VCaP (cell line): ENCODE data around the gene PPM1E.
"Not testable (repeated sequence)": the region's sequence is repeated elsewhere in the genome, so short reads cannot be mapped to it uniquely, and the experiment has no call there.

ENCODE experiments used
- H3K27ac ChIP-seq: fragments of 450-650 bp; 2 replicates; pipeline ENCODE4 v1.5.1; 2017
- TF ChIP-seq, protein P1 (sequence below): fragments of 450-650 bp; conservative IDR thresholded peaks from 2 replicates; pipeline ENCODE4 v1.5.1; 2017; ENCODE audit warnings: mild to moderate bottlenecking, moderate library complexity

Gene PPM1E

GRCh38 chr17:58734040-58734439, 21.6 kb upstream of the PPM1E start:
- no peak overlapping the region; the same call in 1 of the 2 replicates for H3K27ac ChIP-seq
- TF ChIP-seq, protein P1, sequence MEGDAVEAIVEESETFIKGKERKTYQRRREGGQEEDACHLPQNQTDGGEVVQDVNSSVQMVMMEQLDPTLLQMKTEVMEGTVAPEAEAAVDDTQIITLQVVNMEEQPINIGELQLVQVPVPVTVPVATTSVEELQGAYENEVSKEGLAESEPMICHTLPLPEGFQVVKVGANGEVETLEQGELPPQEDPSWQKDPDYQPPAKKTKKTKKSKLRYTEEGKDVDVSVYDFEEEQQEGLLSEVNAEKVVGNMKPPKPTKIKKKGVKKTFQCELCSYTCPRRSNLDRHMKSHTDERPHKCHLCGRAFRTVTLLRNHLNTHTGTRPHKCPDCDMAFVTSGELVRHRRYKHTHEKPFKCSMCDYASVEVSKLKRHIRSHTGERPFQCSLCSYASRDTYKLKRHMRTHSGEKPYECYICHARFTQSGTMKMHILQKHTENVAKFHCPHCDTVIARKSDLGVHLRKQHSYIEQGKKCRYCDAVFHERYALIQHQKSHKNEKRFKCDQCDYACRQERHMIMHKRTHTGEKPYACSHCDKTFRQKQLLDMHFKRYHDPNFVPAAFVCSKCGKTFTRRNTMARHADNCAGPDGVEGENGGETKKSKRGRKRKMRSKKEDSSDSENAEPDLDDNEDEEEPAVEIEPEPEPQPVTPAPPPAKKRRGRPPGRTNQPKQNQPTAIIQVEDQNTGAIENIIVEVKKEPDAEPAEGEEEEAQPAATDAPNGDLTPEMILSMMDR, result no peak

DNA sequence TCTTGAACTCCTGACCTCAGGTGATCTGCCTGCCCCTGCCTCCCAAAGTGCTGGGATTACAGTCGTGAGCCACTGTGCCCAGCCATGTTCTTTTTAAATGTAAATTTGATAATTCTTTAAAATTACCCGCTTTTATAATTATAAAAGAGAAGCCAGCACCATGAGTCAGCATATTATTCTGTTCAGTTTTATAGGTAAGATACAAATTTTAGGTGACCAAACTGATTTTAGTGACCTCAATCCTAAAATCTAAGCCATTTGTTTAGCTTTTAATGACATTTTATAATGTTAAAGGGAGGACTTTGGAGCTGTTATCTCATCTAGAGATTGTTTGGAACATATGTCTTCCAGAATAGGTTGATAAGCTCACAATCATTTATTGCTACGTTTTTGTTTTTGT, 20.8 kb upstream of the PPM1E start:
- no peak overlapping the region for H3K27ac ChIP-seq
- TF ChIP-seq, protein P1, result no peak

DNA sequence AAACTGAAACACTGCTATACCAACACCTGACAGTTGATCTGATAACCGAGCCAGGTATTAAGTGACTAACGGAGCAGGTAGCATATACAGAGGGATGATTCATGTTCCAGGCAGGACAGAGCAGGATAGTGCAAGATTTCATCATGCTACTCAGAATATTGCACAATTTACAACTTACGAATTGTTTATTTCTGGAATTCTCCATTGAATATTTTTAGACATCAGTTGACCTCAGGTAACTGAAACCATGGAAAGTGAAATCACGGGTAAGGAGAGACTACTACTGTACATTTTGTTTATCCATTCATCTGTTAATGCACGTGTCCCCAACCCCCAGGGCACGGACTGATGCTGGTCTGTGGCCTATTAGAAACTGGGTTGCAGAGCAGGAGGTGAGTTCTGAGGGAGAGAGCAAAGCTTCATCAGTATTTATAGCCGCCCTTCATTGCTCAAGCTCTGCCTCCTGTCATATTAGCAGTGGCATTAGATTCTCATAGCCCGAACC, 14.5 kb upstream of the PPM1E start:
- H3K27ac ChIP-seq, result no peak overlapping the region
- TF ChIP-seq, protein P1, result no peak

DNA sequence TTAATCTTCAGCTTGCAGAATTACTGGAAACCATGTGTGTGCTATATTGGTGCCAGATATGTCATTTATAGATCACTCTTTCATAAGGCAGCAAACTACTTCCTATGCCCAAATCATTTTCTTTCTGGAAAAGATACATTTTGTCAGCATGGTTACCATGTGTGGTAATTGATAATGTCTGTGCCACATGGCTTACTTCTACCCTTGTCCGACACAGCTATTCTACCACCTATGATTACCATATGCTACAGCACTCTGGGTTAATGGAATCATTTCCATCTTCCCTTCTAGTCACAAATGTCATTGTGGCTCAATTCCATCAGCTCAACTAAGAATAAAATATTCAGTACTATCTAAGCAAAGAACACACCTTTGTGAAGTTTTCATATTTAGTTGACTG, 8.0 kb upstream of the PPM1E start:
- no peak overlapping the region for H3K27ac ChIP-seq
- TF ChIP-seq, protein P1, result no peak

GRCh38 chr17:58749627-58750026, 6.0 kb upstream of the PPM1E start:
- not testable (repeated sequence) for H3K27ac ChIP-seq

DNA sequence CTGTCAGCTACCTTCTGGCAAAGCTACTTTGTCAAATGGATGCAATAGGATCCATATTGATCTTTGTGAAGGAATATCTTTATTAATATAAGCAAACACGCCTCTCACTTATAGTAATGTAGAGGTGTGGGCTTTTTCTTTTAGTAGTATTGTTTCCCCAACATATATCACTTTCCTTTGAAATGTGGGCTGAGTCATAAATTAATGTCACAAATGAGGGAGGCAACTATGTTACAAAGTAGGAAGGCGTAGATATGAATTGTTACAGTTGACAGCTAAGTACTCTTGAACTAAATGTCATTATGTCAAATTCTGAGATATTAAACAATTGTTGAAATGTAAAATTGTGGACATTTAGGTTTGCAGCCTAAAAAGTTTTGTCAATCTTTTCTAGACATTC, 2.6 kb upstream of the PPM1E start:
- no peak overlapping the region for H3K27ac ChIP-seq
- TF ChIP-seq, protein P1, result no peak

- TF ChIP-seq, protein P1, result no peak
- H3K27ac ChIP-seq, result peak overlapping the region; percentile 88
Measured at GRCh38 chr17:58755269-58755576, 431 bp upstream of the PPM1E start.

DNA sequence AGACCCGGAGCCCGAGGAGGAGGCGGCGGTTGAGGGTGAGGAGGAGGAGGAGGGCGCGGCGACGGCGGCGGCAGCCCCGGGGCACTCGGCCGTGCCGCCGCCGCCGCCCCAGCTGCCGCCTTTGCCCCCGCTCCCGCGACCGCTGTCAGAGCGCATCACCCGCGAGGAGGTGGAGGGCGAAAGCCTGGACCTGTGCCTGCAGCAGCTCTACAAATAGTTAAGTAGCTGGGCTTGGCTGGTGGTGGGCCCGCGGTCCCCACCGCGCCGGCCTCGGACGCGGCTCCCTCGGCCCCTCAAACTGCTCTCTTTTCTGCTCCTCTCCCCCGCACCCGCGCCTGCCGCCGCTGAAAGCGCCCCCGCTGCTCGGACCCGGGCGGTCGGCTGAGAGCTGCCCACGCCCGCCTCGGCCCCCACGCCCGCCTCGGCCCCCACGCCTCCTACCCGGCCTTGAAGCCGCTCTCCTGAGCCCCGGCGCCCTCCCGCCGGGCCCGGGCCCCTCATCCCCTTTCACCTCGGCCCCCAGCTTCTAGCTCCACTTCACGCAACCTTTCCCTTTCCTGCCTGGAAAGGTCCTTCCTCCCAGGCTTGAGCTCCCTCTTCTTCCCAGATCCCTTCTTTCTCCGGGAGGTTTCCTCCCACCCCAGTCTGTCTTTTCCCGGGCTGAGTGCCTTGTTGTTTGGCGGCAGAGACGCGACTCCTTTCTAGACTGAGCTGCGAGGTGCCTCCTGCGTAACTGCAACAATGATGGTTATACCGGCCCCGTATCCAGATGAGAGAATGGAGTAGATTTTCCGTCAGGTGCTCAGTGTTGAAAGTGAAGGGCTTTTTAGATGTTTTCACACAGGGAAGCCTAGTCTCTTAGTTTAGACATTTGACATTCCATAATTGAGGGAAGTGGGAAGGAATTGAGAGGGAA, 850 bp downstream of the PPM1E start:
- TF ChIP-seq, protein P1, result no peak
- peak overlapping the region; percentile 88 for H3K27ac ChIP-seq
